ENCODE measurements around the gene CD8A. TPM values are rescaled to one million over a fixed set of nuclear protein-coding genes. Genes with fewer than 3 reads are reported as not detected.
A peak's percentile ranks its signal among the peaks of the same experiment; 100 is the strongest.

The CD8A gene
- total and polyA plus RNA-seq, 10 of the 15 experiments (the other 5 are each of a cell fraction or from before 2014, with no cell fraction given) = 0.15 to 0.43 TPM; not detected in 8

GRCh38 chr2:86753606-86754005 lies 37.1 kb downstream of the CD8A start:
- TF ChIP-seq STAT3 (IDR thresholded peaks at IDR 0.05; ENCODE audit: low read depth, low read length) (no peak), MEF2B (IDR thresholded peaks at IDR 0.05; ENCODE audit: partially characterized antibody, poor library complexity, severe bottlenecking) (peak; percentile 78)
- DNase-seq (ENCODE audit: low read depth, low spot score) (no peak), FAIRE-seq (no peak), ATAC-seq (no peak)
- CTCF ChIA-PET = interaction anchor here (0.7 to 2.5 kb wide), 3 partner anchors 8 to 14 kb away, joined by 3 to 37 read pairs (median 6); no protein-coding TSS in a partner anchor
- in situ Hi-C loops (cut with MboI) (no loop called here), intact Hi-C loops (cut with micrococcal nuclease; ENCODE audit: unreplicated experiment) (no loop called here)
- no peaks in the 10 kb centered on the region for H3K4me1 ChIP-seq (ENCODE audit: control insufficient read depth, insufficient read depth, low read length)
- no peaks in the 10 kb centered on the region for H4K20me1 ChIP-seq (ENCODE audit: control insufficient read depth, insufficient read depth)
- H3K36me3 ChIP-seq (ENCODE audit: control insufficient read depth in 2 of 2, insufficient read depth in 2 of 2, low read length in 1 of 2) = peaks cover 2 to 7% of the 10 kb centered on the region in 2 experiments; a peak in 2 of 4 replicates
- no peak overlapping the region for H3K27ac ChIP-seq (ENCODE audit: control insufficient read depth, insufficient read depth)
- H3K27me3 ChIP-seq (replicated peaks in 1 of 2; ENCODE audit: control insufficient read depth in 2 of 2, insufficient read depth in 2 of 2, low read length in 1 of 2) = no peaks in the 10 kb centered on the region
- H2AFZ ChIP-seq (ENCODE audit: control insufficient read depth, low read depth, low read length) = no peak overlapping the region
- peaks cover 4% of the 10 kb centered on the region for H3K9me3 ChIP-seq (replicated peaks; ENCODE audit: control insufficient read depth, insufficient read depth, low read length)
- SMC1A ChIA-PET (ENCODE audit: uncharacterized antibody, unreplicated experiment) = interaction anchor here (1.1 to 2.5 kb wide), 4 partner anchors 9 to 50 kb away, joined by 3 to 26 read pairs (median 4); no protein-coding TSS in a partner anchor
- H3K4me3 ChIP-seq = no peak overlapping the region
- no peak overlapping the region for H3K4me2 ChIP-seq (ENCODE audit: control insufficient read depth, insufficient read depth)
- RAD21 ChIA-PET (ENCODE audit: unreplicated experiment) = interaction anchor here (0.9 to 1.6 kb wide), 3 partner anchors 8 to 12 kb away, joined by 3 to 7 read pairs (median 4); no protein-coding TSS in a partner anchor
- H3K79me2 ChIP-seq (ENCODE audit: control insufficient read depth, insufficient read depth, low read length) = peaks cover 2% of the 10 kb centered on the region; the same call in 1 of the 2 replicates
- POLR2A ChIA-PET = no interaction called here
- BruUV-seq (replicated peaks) = no TSS peak
- H3K9ac ChIP-seq (ENCODE audit: control insufficient read depth, insufficient read depth, low read length) = no peak overlapping the region

GRCh38 chr2:86752934-86753333 lies 37.8 kb downstream of the CD8A start:
- WGBS (ENCODE audit: insufficient coverage, insufficient replicate concordance, low lambda C conversion rate, missing lambda C conversion rate) = 77% methylated on average over 3 of the region's 3 CpGs
- Histone ChIP-seq H3K4me1 (ENCODE audit: control insufficient read depth, insufficient read depth, low read length) (no peaks in the 10 kb centered on the region), H3K27me3 (replicated peaks in 1 of 2; ENCODE audit: control insufficient read depth in 2 of 2, insufficient read depth in 2 of 2, low read length in 1 of 2) (no peaks in the 10 kb centered on the region), H3K36me3 (ENCODE audit: control insufficient read depth in 2 of 2, insufficient read depth in 2 of 2, low read length in 1 of 2) (peaks cover 2 to 7% of the 10 kb centered on the region in 2 experiments; a peak in 2 of 4 replicates), H3K79me2 (ENCODE audit: control insufficient read depth, insufficient read depth, low read length) (peaks cover 2% of the 10 kb centered on the region), H4K20me1 (ENCODE audit: control insufficient read depth, insufficient read depth) (no peaks in the 10 kb centered on the region), H3K9me3 (replicated peaks; ENCODE audit: control insufficient read depth, insufficient read depth, low read length) (peaks cover 4% of the 10 kb centered on the region), H3K9ac (ENCODE audit: control insufficient read depth, insufficient read depth, low read length) (no peak overlapping the region), H3K4me2 (ENCODE audit: control insufficient read depth, insufficient read depth) (no peak overlapping the region), H3K4me3 (no peak overlapping the region), H2AFZ (ENCODE audit: control insufficient read depth, low read depth, low read length) (no peak overlapping the region), H3K27ac (ENCODE audit: control insufficient read depth, insufficient read depth) (no peak overlapping the region)
- RAD21 ChIA-PET (ENCODE audit: unreplicated experiment) = interaction anchor here (1.1 to 1.6 kb wide), 2 partner anchors 9 to 13 kb away, joined by 3 to 4 read pairs; no protein-coding TSS in a partner anchor
- ATAC-seq (no peak), FAIRE-seq (no peak), DNase-seq (ENCODE audit: low read depth, low spot score) (no peak)
- intact Hi-C loops (cut with micrococcal nuclease; ENCODE audit: unreplicated experiment) (no loop called here), in situ Hi-C loops (cut with MboI) (no loop called here)
- BruUV-seq (replicated peaks) = no TSS peak
- CTCF ChIA-PET = interaction anchor here (2.2 to 2.7 kb wide), 3 partner anchors 11 to 15 kb away, joined by 6 to 37 read pairs (median 8); no protein-coding TSS in a partner anchor
- SMC1A ChIA-PET (ENCODE audit: uncharacterized antibody, unreplicated experiment) = interaction anchor here (1.3 to 2.5 kb wide), 3 partner anchors 8 to 50 kb away, joined by 3 to 26 read pairs (median 5); no protein-coding TSS in a partner anchor
- POLR2A ChIA-PET = no interaction called here
- TF ChIP-seq PKNOX1 (IDR thresholded peaks at IDR 0.05) (no peak), PML (IDR thresholded peaks at IDR 0.05; ENCODE audit: low read length) (no peak), IRF4 (IDR thresholded peaks at IDR 0.05; ENCODE audit: low read depth, low read length) (no peak), RUNX3 (IDR thresholded peaks at IDR 0.05; ENCODE audit: low read length) (no peak), POLR2A (IDR thresholded peaks at IDR 0.05; ENCODE audit: low read depth, low read length) (no peak), TCF12 (IDR thresholded peaks at IDR 0.05; ENCODE audit: low read depth, low read length) (no peak), JUND (IDR thresholded peaks at IDR 0.05; ENCODE audit: low read depth, low read length) (no peak), FOXM1 (IDR thresholded peaks at IDR 0.05; ENCODE audit: low read depth, low read length) (no peak), ZNF622 (IDR thresholded peaks at IDR 0.05) (no peak), NRF1 (conservative IDR thresholded peaks at IDR 0.05; ENCODE audit: low read depth, low read length) (no peak), TBL1XR1 (IDR thresholded peaks at IDR 0.05; ENCODE audit: low read depth, low read length) (no peak), EGR1 (IDR thresholded peaks at IDR 0.05; ENCODE audit: borderline replicate concordance in 1 of 2, low read depth in 2 of 2, low read length in 2 of 2) (no peak), REST (IDR thresholded peaks at IDR 0.05; ENCODE audit: low read depth, low read length) (no peak)
